Activated naive CD8-positive, alpha-beta T cell treated with anti-CD3 and anti-CD28 coated beads, Interleukin-2, amount 10 ng/mL, durations not matched to agents 7 days and 5 days (primary cell): ENCODE data around the gene EPHA6. TPM values are rescaled to one million over a fixed set of nuclear protein-coding genes. Genes with fewer than 3 reads are reported as not detected.

ENCODE experiments used
- ATAC-seq: fragments of 150-1000 bp; cut with Tn5 transposase; one replicate; pipeline ENCODE4 v1.10.0; 2021; ENCODE audit warnings: low read depth, moderate library complexity
- POLR2A ChIA-PET: fragments of 350-600 bp; sonication (Branson Sonifier 250); formaldehyde crosslinking; loops from one replicate; lab custom pipeline; 2021; ENCODE audit warnings: antibody characterized with exemption; lab: Charles Lee
- DNase-seq: peaks from one replicate; pipeline ENCODE4 v3.0.0; 2021
- H3K27ac Mint-ChIP-seq: one replicate; pipeline ENCODE4 v1.8.0; 2022; ENCODE audit warnings: mild to moderate bottlenecking, mixed read lengths
- H3K27me3 Mint-ChIP-seq: one replicate; pipeline ENCODE4 v1.8.0; 2022; ENCODE audit warnings: mild to moderate bottlenecking, moderate library complexity, mixed read lengths
- H3K36me3 Mint-ChIP-seq: one replicate; pipeline ENCODE4 v1.8.0; 2021; ENCODE audit warnings: mild to moderate bottlenecking, mixed read lengths
- H3K4me1 Mint-ChIP-seq: one replicate; pipeline ENCODE4 v1.8.0; 2021; ENCODE audit warnings: mixed read lengths
- H3K4me3 Mint-ChIP-seq: one replicate; pipeline ENCODE4 v1.8.0; 2022; ENCODE audit warnings: mild to moderate bottlenecking, moderate library complexity, mixed read lengths
- H3K9me3 Mint-ChIP-seq: one replicate; pipeline ENCODE4 v1.8.0; 2021; ENCODE audit warnings: mixed read lengths
- total RNA-seq, 2 experiments: library from RNA; stranded (reverse); gene quantifications; one replicate each; pipeline ENCODE4 v1.2.3, GENCODE V29; 2021

The EPHA6 gene
- total RNA-seq, 2 experiments from 2014 or later, result not detected

GRCh38 chr3:97721446-97721845 is 907.1 kb downstream of the EPHA6 start:
- POLR2A ChIA-PET, result no interaction called here

GRCh38 chr3:97736928-97737327 is 922.5 kb downstream of the EPHA6 start:
- no peak overlapping the region for H3K4me3 Mint-ChIP-seq
- ATAC-seq, result no peak
- no peak for DNase-seq
- no peaks in the 10 kb centered on the region for H3K9me3 Mint-ChIP-seq
- POLR2A ChIA-PET, result no interaction called here
- no peaks in the 10 kb centered on the region for H3K36me3 Mint-ChIP-seq
- H3K4me1 Mint-ChIP-seq, result no peaks in the 10 kb centered on the region
- H3K27me3 Mint-ChIP-seq, result peaks cover 10% of the 10 kb centered on the region
- no peak overlapping the region for H3K27ac Mint-ChIP-seq

More at GRCh38 chr3:97721446-97721845, 907.1 kb downstream of the EPHA6 start:
- no peak overlapping the region for H3K27ac Mint-ChIP-seq
- no peaks in the 10 kb centered on the region for H3K27me3 Mint-ChIP-seq
- no peak overlapping the region for H3K4me3 Mint-ChIP-seq
- ATAC-seq (no peak), DNase-seq (no peak)
- H3K36me3 Mint-ChIP-seq, result no peaks in the 10 kb centered on the region
- no peaks in the 10 kb centered on the region for H3K9me3 Mint-ChIP-seq
- no peaks in the 10 kb centered on the region for H3K4me1 Mint-ChIP-seq

- Mint-ChIP-seq H3K27me3 (peaks cover 7% of the 10 kb centered on the region), H3K36me3 (no peaks in the 10 kb centered on the region), H3K4me3 (no peak overlapping the region), H3K27ac (no peak overlapping the region), H3K4me1 (no peaks in the 10 kb centered on the region), H3K9me3 (no peaks in the 10 kb centered on the region)
- POLR2A ChIA-PET, result no interaction called here
- ATAC-seq (no peak), DNase-seq (no peak)
Measured at GRCh38 chr3:97738761-97739160, 924.4 kb downstream of the EPHA6 start.

- Mint-ChIP-seq H3K4me1 (no peaks in the 10 kb centered on the region), H3K27me3 (peaks cover 10% of the 10 kb centered on the region), H3K27ac (no peak overlapping the region), H3K9me3 (no peaks in the 10 kb centered on the region), H3K36me3 (no peaks in the 10 kb centered on the region), H3K4me3 (no peak overlapping the region)
- POLR2A ChIA-PET, result no interaction called here
- ATAC-seq, result no peak
- DNase-seq, result no peak
Measured at GRCh38 chr3:97742036-97742435, 927.6 kb downstream of the EPHA6 start.

- Mint-ChIP-seq H3K4me1 (no peaks in the 10 kb centered on the region), H3K27me3 (peaks cover 10% of the 10 kb centered on the region), H3K36me3 (no peaks in the 10 kb centered on the region), H3K9me3 (no peaks in the 10 kb centered on the region), H3K27ac (no peak overlapping the region), H3K4me3 (no peak overlapping the region)
- no peak for ATAC-seq
- POLR2A ChIA-PET, result no interaction called here
- DNase-seq, result no peak
Measured at GRCh38 chr3:97744289-97744688, 929.9 kb downstream of the EPHA6 start.

- no peak for ATAC-seq
- Mint-ChIP-seq H3K4me1 (peaks cover 18% of the 10 kb centered on the region), H3K9me3 (no peaks in the 10 kb centered on the region), H3K4me3 (peak overlapping the region; percentile 96), H3K36me3 (no peaks in the 10 kb centered on the region), H3K27me3 (peaks cover 6% of the 10 kb centered on the region), H3K27ac (peak overlapping the region; percentile 86)
- POLR2A ChIA-PET, result interaction anchor here (0.6 to 1.1 kb wide), 2 partner anchors 58 to 193 kb away, joined by 3 read pairs; partner anchors contain the start of gene CRYBG3
- no peak for DNase-seq
Measured at GRCh38 chr3:97763586-97764406, 949.4 kb downstream of the EPHA6 start.

- ATAC-seq, result peak; percentile 94
- Mint-ChIP-seq H3K27me3 (no peaks in the 10 kb centered on the region), H3K9me3 (no peaks in the 10 kb centered on the region), H3K36me3 (peaks cover 2% of the 10 kb centered on the region), H3K4me3 (peak within 1 kb of the TSS; percentile 96), H3K4me1 (peaks cover 18% of the 10 kb centered on the region), H3K27ac (peak within 1 kb of the TSS; percentile 86)
- peak; percentile 78 for DNase-seq
- POLR2A ChIA-PET, result interaction anchor here (0.6 to 1.1 kb wide), 3 partner anchors 57 to 828 kb away, joined by 3 read pairs; partner anchors contain the start of gene CRYBG3
Measured at GRCh38 chr3:97764407-97765238, 950.2 kb downstream of the EPHA6 start, which contains the start of gene ARL6. Gene ARL6 (plus strand): TSS chr3:97764758. CDS start chr3:97768108, 3,350 bp downstream.

GRCh38 chr3:97765336-97765735 is 950.9 kb downstream of the EPHA6 start:
- H3K27ac Mint-ChIP-seq, result no peak overlapping the region
- no peak for DNase-seq
- POLR2A ChIA-PET, result interaction anchor here (1.1 kb wide), 1 partner anchor 56 kb away, joined by 3 read pairs; the partner anchor contains the start of gene CRYBG3
- ATAC-seq, result no peak
- H3K27me3 Mint-ChIP-seq, result no peaks in the 10 kb centered on the region
- peaks cover 5% of the 10 kb centered on the region for H3K36me3 Mint-ChIP-seq
- H3K4me3 Mint-ChIP-seq, result peak overlapping the region; percentile 96
- H3K9me3 Mint-ChIP-seq, result no peaks in the 10 kb centered on the region
- H3K4me1 Mint-ChIP-seq, result peaks cover 18% of the 10 kb centered on the region

GRCh38 chr3:97772926-97773325 is 958.5 kb downstream of the EPHA6 start:
- no peak overlapping the region for H3K27ac Mint-ChIP-seq
- H3K4me3 Mint-ChIP-seq, result no peak overlapping the region
- POLR2A ChIA-PET, result no interaction called here
- no peaks in the 10 kb centered on the region for H3K9me3 Mint-ChIP-seq
- DNase-seq (no peak), ATAC-seq (no peak)
- peaks cover 15% of the 10 kb centered on the region for H3K36me3 Mint-ChIP-seq
- no peaks in the 10 kb centered on the region for H3K4me1 Mint-ChIP-seq
- H3K27me3 Mint-ChIP-seq, result no peaks in the 10 kb centered on the region

GRCh38 chr3:97778152-97778551 is 963.8 kb downstream of the EPHA6 start:
- Mint-ChIP-seq H3K9me3 (no peaks in the 10 kb centered on the region), H3K4me1 (peaks cover 2% of the 10 kb centered on the region), H3K36me3 (peaks cover 4% of the 10 kb centered on the region), H3K4me3 (no peak overlapping the region), H3K27me3 (no peaks in the 10 kb centered on the region), H3K27ac (no peak overlapping the region)
- ATAC-seq, result no peak
- POLR2A ChIA-PET, result no interaction called here
- DNase-seq, result no peak

GRCh38 chr3:97793420-97794019 is 979.1 kb downstream of the EPHA6 start:
- no peak overlapping the region for H3K4me3 Mint-ChIP-seq
- no peaks in the 10 kb centered on the region for H3K36me3 Mint-ChIP-seq
- no peak overlapping the region for H3K27ac Mint-ChIP-seq
- DNase-seq, result no peak
- H3K9me3 Mint-ChIP-seq, result no peaks in the 10 kb centered on the region
- POLR2A ChIA-PET, result no interaction called here
- H3K4me1 Mint-ChIP-seq, result peaks cover 3% of the 10 kb centered on the region
- no peaks in the 10 kb centered on the region for H3K27me3 Mint-ChIP-seq
- ATAC-seq, result no peak

GRCh38 chr3:97795951-97796350 is 981.6 kb downstream of the EPHA6 start:
- ATAC-seq (no peak), DNase-seq (no peak)
- Mint-ChIP-seq H3K27me3 (no peaks in the 10 kb centered on the region), H3K27ac (no peak overlapping the region), H3K9me3 (no peaks in the 10 kb centered on the region), H3K36me3 (no peaks in the 10 kb centered on the region), H3K4me1 (peaks cover 3% of the 10 kb centered on the region), H3K4me3 (no peak overlapping the region)
- POLR2A ChIA-PET, result no interaction called here
